ENCODE results near the gene SEC11C. TPM values are rescaled to one million over a fixed set of nuclear protein-coding genes. Genes with fewer than 3 reads are reported as not detected.

SEC11C gene
- total and polyA plus RNA-seq, 2 of the 8 experiments (the other 6 are each of a cell fraction or from before 2014, with no cell fraction given) = 27.1 to 59.3 TPM

DNA sequence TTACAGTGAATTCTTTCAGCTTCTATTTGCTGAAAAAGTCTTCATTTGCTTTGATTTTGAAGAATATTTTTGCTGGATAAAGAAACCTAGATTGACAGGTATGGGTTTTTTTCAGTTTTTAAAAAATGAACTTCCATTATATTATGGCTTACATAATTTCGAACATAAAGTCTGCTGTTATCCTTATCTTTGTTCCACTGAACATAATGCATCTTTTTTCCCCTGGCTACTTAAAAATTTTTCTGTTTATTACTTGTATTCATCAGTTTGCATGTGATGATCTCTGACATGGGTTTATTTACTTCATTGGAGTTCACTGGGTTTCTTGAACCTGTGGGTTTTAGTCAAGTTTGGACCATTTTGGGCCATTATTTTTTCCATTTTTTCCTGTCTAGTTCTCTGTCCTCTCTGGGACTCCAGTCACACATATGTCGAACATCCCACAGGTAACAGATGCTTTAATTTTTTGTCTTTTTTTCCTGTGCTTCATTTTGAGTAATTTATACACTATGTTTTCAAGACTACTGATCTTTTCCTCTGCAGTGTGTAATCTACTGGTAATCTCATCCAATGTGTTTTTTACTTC is 33.1 kb downstream of the SEC11C start:
- no peaks in the 10 kb centered on the region for H3K27me3 ChIP-seq (replicated peaks in 1 of 4; ENCODE audit: control insufficient read depth in 3 of 4, extremely low read depth in 1 of 4, insufficient read depth in 3 of 4, low read length in 3 of 4)
- ChIA-PET POLR2A (ENCODE audit: partially characterized antibody) (no interaction called here), CTCF (ENCODE audit: partially characterized antibody) (no interaction called here)
- H2BK12ac ChIP-seq (ENCODE audit: low read depth, low read length) = no peak overlapping the region
- H4K91ac ChIP-seq (replicated peaks; ENCODE audit: insufficient read length, low read length) = no peak overlapping the region
- no peak overlapping the region for H2BK20ac ChIP-seq (ENCODE audit: low read length)
- no peak overlapping the region for H2BK15ac ChIP-seq (ENCODE audit: low read length)
- H3K4me3 ChIP-seq (ENCODE audit: extremely low read depth in 1 of 4, insufficient read depth in 2 of 4, low read depth in 3 of 4, low read length in 4 of 4) = no peak overlapping the region
- H3K56ac ChIP-seq (replicated peaks; ENCODE audit: insufficient read length, low read depth, low read length) = no peak overlapping the region
- 80% methylated on average over 2 of the region's 2 CpGs; no CpG with 5 or more reads in 1 of the 2 experiments for WGBS, 2 experiments (ENCODE audit: extremely low coverage in 1 of 2, insufficient coverage in 1 of 2, insufficient read length in 1 of 2, insufficient replicate concordance in 2 of 2, low coverage in 1 of 2, low lambda C conversion rate in 2 of 2, missing lambda C conversion rate in 1 of 2)
- H3K4ac ChIP-seq (replicated peaks; ENCODE audit: insufficient read length, low read depth, low read length) = no peak overlapping the region
- H3K9ac ChIP-seq (replicated peaks in 1 of 4; ENCODE audit: extremely low read depth in 1 of 4, low read depth in 3 of 4, low read length in 3 of 4) = no peak overlapping the region
- H3K18ac ChIP-seq (ENCODE audit: extremely low read depth, low read length) = no peak overlapping the region
- H4K8ac ChIP-seq (ENCODE audit: extremely low read depth, insufficient read depth, low read length) = no peak overlapping the region
- no peak for DNase-seq (ENCODE audit: low read depth in 1 of 2, low spot score in 2 of 2)
- H4K5ac ChIP-seq (ENCODE audit: insufficient read length, low read depth, low read length) = no peak overlapping the region
- no peak overlapping the region for H3K4me2 ChIP-seq (ENCODE audit: insufficient read depth in 1 of 2, low read depth in 2 of 2, low read length in 2 of 2)
- no peak overlapping the region for H3K27ac ChIP-seq (ENCODE audit: low read depth, low read length)
- no peak overlapping the region for H2BK5ac ChIP-seq (ENCODE audit: low read depth, low read length)
- H4K20me1 ChIP-seq (replicated peaks in 1 of 2; ENCODE audit: control insufficient read depth in 1 of 2, insufficient read depth in 2 of 2, low read length in 2 of 2) = no peaks in the 10 kb centered on the region
- H3K79me1 ChIP-seq (ENCODE audit: low read depth, low read length) = no peaks in the 10 kb centered on the region
- H3K79me2 ChIP-seq (ENCODE audit: control insufficient read depth in 1 of 2, insufficient read depth in 2 of 2, low read length in 2 of 2) = no peaks in the 10 kb centered on the region
- no peaks in the 10 kb centered on the region for H3K36me3 ChIP-seq (ENCODE audit: control insufficient read depth in 2 of 4, insufficient read depth in 4 of 4, low read length in 3 of 4)
- H2BK120ac ChIP-seq (replicated peaks; ENCODE audit: low read depth, low read length) = no peak overlapping the region
- H3K4me1 ChIP-seq (replicated peaks in 1 of 4; ENCODE audit: control insufficient read depth in 3 of 4, insufficient read depth in 4 of 4, low read length in 3 of 4) = no peaks in the 10 kb centered on the region
- peaks cover 4 to 12% of the 10 kb centered on the region in 2 experiments; a peak in 3 of 4 replicates for H3K9me3 ChIP-seq (ENCODE audit: insufficient read depth in 2 of 2, low read depth in 1 of 2, low read length in 1 of 2)
- H3K23ac ChIP-seq (ENCODE audit: insufficient read length) = no peak overlapping the region
- no peaks in the 10 kb centered on the region for H3K23me2 ChIP-seq (ENCODE audit: low read depth, low read length)
- no peak for FAIRE-seq
- H2AK5ac ChIP-seq (ENCODE audit: low read depth, low read length) = no peak overlapping the region
- no peak overlapping the region for H2AFZ ChIP-seq (ENCODE audit: low read length)
- no peak overlapping the region for H3K14ac ChIP-seq (ENCODE audit: insufficient read length)
- TF ChIP-seq ZNF274 (IDR thresholded peaks at IDR 0.05; ENCODE audit: borderline replicate concordance, extremely low read depth, low read length) (no peak), NANOG (IDR thresholded peaks at IDR 0.05; ENCODE audit: insufficient read depth, low read depth, low read length, poor library complexity, severe bottlenecking) (no peak), GABPA (IDR thresholded peaks at IDR 0.05; ENCODE audit: borderline replicate concordance, insufficient read depth, low read length) (no peak)
